MM.1S (cell line): Measurements from ENCODE around the gene KHNYN.
"Not testable (repeated sequence)": the region's sequence is repeated elsewhere in the genome, so short reads cannot be mapped to it uniquely, and the experiment has no call there.

Experiments used
- DNase-seq: peaks from one replicate; pipeline ENCODE4 v3.0.0-alpha.2; 2015
- H2AFZ ChIP-seq: fragments of 300-600 bp; sonication (generic); 2 replicates; pipeline ENCODE4 v1.6.0; 2016; ENCODE audit warnings: antibody characterized with exemption, low read length
- H3F3A ChIP-seq: fragments of 300-600 bp; sonication (generic); 2 replicates; pipeline ENCODE4 v1.6.1; 2016; ENCODE audit warnings: mild to moderate bottlenecking, antibody characterized with exemption, low read length, moderate library complexity, mixed read lengths; ENCODE audit not compliant: insufficient read depth
- H3K27ac ChIP-seq: fragments of 300-600 bp; sonication (generic); 2 replicates; pipeline ENCODE4 v1.5.1; 2016; ENCODE audit warnings: mild to moderate bottlenecking, low read length
- H3K27me3 ChIP-seq: fragments of 300-600 bp; sonication (generic); replicated peaks from 2 replicates; pipeline ENCODE4 v1.6.0; 2016; ENCODE audit warnings: low read length; ENCODE audit not compliant: insufficient read depth
- H3K36me3 ChIP-seq: fragments of 300-600 bp; sonication (generic); replicated peaks from 2 replicates; pipeline ENCODE4 v1.6.1; 2016; ENCODE audit warnings: mild to moderate bottlenecking, low read length, mixed read lengths; ENCODE audit not compliant: insufficient read depth
- H3K4me1 ChIP-seq: fragments of 300-600 bp; sonication (generic); 2 replicates; pipeline ENCODE4 v1.6.1; 2016; ENCODE audit warnings: low read length, mixed read lengths
- H3K4me2 ChIP-seq: fragments of 300-600 bp; sonication (generic); 2 replicates; pipeline ENCODE4 v1.6.0; 2016; ENCODE audit warnings: low read depth, low read length
- H3K4me3 ChIP-seq: fragments of 300-600 bp; sonication (generic); 2 replicates; pipeline ENCODE4 v1.5.1; 2016; ENCODE audit warnings: low read length, mixed read lengths
- H3K79me2 ChIP-seq: fragments of 300-600 bp; sonication (generic); 2 replicates; pipeline ENCODE4 v1.6.1; 2016; ENCODE audit warnings: mixed run types, low read length, mixed read lengths
- H3K9ac ChIP-seq: fragments of 300-600 bp; sonication (generic); 2 replicates; pipeline ENCODE4 v1.6.1; 2016; ENCODE audit warnings: low read length, mixed read lengths
- H3K9me2 ChIP-seq: fragments of 300-600 bp; sonication (generic); replicated peaks from 2 replicates; pipeline ENCODE4 v1.6.1; 2016; ENCODE audit warnings: mild to moderate bottlenecking, low read length, mixed read lengths; ENCODE audit not compliant: insufficient read depth
- H3K9me3 ChIP-seq: fragments of 300-600 bp; sonication (generic); replicated peaks from 2 replicates; pipeline ENCODE4 v1.6.1; 2016; ENCODE audit warnings: mild to moderate bottlenecking, low read length, mixed read lengths; ENCODE audit not compliant: insufficient read depth
- H4K20me1 ChIP-seq: fragments of 300-600 bp; sonication (generic); 2 replicates; pipeline ENCODE4 v1.6.1; 2016; ENCODE audit warnings: mild to moderate bottlenecking, low read length, moderate library complexity, mixed read lengths; ENCODE audit not compliant: insufficient read depth
- EZH2 ChIP-seq: fragments of 300-600 bp; sonication (generic); optimal IDR thresholded peaks from 2 replicates; pipeline ENCODE3; 2017; ENCODE audit warnings: low read depth, mild to moderate bottlenecking, antibody characterized with exemption, low read length, mixed read lengths
- EZH2phosphoT487 ChIP-seq: fragments of 300-600 bp; sonication (generic); IDR thresholded peaks from 2 replicates; pipeline ENCODE4 v1.6.1; 2018; ENCODE audit warnings: antibody characterized with exemption, low read length
- TF ChIP-seq, protein P1 (sequence below): fragments of 300-600 bp; sonication (generic); IDR thresholded peaks from 2 replicates; pipeline ENCODE4 v1.5.1; 2016; ENCODE audit warnings: antibody characterized with exemption, low read length, mixed read lengths

Gene KHNYN

DNA sequence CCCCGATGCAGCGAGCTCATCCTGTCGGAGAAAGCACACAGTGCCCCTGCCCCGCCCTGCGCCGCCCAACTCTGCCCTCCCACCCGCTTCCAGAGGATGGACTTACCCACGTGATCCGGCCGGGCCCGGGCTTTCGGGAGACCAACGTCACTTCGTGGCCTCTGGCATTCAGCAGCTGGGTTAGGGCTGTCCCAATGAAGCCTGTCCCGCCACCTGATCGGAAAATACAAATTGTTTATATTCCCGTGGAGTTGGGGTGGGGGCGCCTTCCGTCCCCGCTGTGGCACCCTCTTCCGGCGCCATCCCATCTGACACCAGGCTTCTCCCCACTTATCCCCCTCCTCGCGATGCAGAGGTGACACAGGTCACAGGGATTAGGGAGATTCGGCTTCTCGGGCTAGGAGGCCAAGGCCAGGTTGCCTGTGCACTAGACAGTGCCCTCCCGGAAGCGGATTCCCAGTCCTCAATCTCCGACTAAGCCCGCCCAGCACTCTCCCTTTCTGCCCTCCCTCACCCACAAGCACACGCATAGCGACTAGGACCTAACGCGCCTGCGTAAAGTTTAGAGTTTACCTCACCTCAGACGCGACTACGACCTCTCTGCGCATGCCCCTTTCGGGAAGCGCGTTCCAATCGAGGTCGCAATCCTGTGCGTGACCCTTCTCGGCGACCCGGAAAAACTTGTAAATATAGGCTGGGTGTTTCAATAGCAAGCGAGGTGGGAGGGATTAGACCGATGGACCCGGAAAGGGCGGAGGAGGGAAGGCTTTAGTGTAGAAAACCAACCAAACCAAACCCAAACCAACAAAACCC lies 12.7 kb downstream of the KHNYN start, which contains the start of gene SDR39U1:
Gene SDR39U1 (minus strand): TSS at position 537 of the 813 bp plus-strand sequence. CDS start 7 bp downstream, at position 530.
- Histone ChIP-seq H3K4me3 (peak within 1 kb of the TSS; percentile 86), H3K9ac (peak within 1 kb of the TSS; percentile 93), H3K9me3 (no peaks in the 10 kb centered on the region), H3K4me2 (peak within 1 kb of the TSS; percentile 79), H3F3A (peaks cover 5% of the 10 kb centered on the region), H3K9me2 (no peaks in the 10 kb centered on the region), H3K27me3 (no peaks in the 10 kb centered on the region), H3K27ac (peak within 1 kb of the TSS; percentile 95), H3K4me1 (no peaks in the 10 kb centered on the region), H2AFZ (peak within 1 kb of the TSS; percentile 67), H3K79me2 (no peaks in the 10 kb centered on the region; the same call in 1 of the 2 replicates), H3K36me3 (0 out of 2 replicates have a peak, but pooled peaks cover 2% of the 10 kb centered on the region), H4K20me1 (no peaks in the 10 kb centered on the region)
- TF ChIP-seq EZH2 (no peak), EZH2phosphoT487 (no peak)
- TF ChIP-seq, protein P1, sequence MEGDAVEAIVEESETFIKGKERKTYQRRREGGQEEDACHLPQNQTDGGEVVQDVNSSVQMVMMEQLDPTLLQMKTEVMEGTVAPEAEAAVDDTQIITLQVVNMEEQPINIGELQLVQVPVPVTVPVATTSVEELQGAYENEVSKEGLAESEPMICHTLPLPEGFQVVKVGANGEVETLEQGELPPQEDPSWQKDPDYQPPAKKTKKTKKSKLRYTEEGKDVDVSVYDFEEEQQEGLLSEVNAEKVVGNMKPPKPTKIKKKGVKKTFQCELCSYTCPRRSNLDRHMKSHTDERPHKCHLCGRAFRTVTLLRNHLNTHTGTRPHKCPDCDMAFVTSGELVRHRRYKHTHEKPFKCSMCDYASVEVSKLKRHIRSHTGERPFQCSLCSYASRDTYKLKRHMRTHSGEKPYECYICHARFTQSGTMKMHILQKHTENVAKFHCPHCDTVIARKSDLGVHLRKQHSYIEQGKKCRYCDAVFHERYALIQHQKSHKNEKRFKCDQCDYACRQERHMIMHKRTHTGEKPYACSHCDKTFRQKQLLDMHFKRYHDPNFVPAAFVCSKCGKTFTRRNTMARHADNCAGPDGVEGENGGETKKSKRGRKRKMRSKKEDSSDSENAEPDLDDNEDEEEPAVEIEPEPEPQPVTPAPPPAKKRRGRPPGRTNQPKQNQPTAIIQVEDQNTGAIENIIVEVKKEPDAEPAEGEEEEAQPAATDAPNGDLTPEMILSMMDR, result no peak
- peak; percentile 96 for DNase-seq

GRCh38 chr14:24443053-24443665 lies 13.4 kb downstream of the KHNYN start:
- no peaks in the 10 kb centered on the region for H3K27me3 ChIP-seq
- H3K27ac ChIP-seq, result peak overlapping the region; percentile 41; the same call in 1 of the 2 replicates
- TF ChIP-seq EZH2, result no peak
- TF ChIP-seq, protein P1, result no peak
- 0 out of 2 replicates have a peak, but pooled peaks cover under 1% of the 10 kb centered on the region for H3K36me3 ChIP-seq
- H2AFZ ChIP-seq, result peak overlapping the region; percentile 56
- no peak for DNase-seq
- peak overlapping the region; percentile 61; the same call in 1 of the 2 replicates for H3K9ac ChIP-seq
- peak overlapping the region; percentile 72 for H3K4me3 ChIP-seq
- no peaks in the 10 kb centered on the region for H3K9me2 ChIP-seq
- no peaks in the 10 kb centered on the region for H3K9me3 ChIP-seq
- no peaks in the 10 kb centered on the region; the same call in 1 of the 2 replicates for H3K79me2 ChIP-seq
- no peaks in the 10 kb centered on the region for H4K20me1 ChIP-seq
- peaks cover 5% of the 10 kb centered on the region for H3F3A ChIP-seq
- peak overlapping the region; percentile 69 for H3K4me2 ChIP-seq
- no peaks in the 10 kb centered on the region for H3K4me1 ChIP-seq

- not testable (repeated sequence) for H3F3A ChIP-seq, H3K9me2 ChIP-seq, H3K9ac ChIP-seq, H3K27me3 ChIP-seq, H3K4me3 ChIP-seq, H3K27ac ChIP-seq, DNase-seq, H2AFZ ChIP-seq, H3K36me3 ChIP-seq, H4K20me1 ChIP-seq, H3K79me2 ChIP-seq, H3K4me1 ChIP-seq, H3K9me3 ChIP-seq, H3K4me2 ChIP-seq
These were observed 21.1 kb downstream of the KHNYN start for GRCh38 chr14:24450828-24451227.
